ENCODE data around the gene LONP2.
"Not testable (repeated sequence)": the region's sequence is repeated elsewhere in the genome, so short reads cannot be mapped to it uniquely, and the experiment has no call there.

The LONP2 gene

GRCh38 chr16:48350736-48351135 is 106.6 kb downstream of the LONP2 start:
- TF ChIP-seq POLR2A (IDR thresholded peaks at IDR 0.05; ENCODE audit: low read depth, low read length) = no peak
- FAIRE-seq (no peak), DNase-seq (ENCODE audit: insufficient read length, low spot score) (no peak)

GRCh38 chr16:48352648-48353390 is 108.7 kb downstream of the LONP2 start:
- DNase-seq (ENCODE audit: insufficient read length, low spot score) = no peak
- TF ChIP-seq POLR2A (IDR thresholded peaks at IDR 0.05; ENCODE audit: low read depth, low read length) = no peak
- FAIRE-seq = no peak

GRCh38 chr16:48353565-48354163 is 109.6 kb downstream of the LONP2 start:
- no peak for TF ChIP-seq POLR2A (IDR thresholded peaks at IDR 0.05; ENCODE audit: low read depth, low read length)
- peak; percentile 92 for FAIRE-seq
- peak; percentile 70 for DNase-seq (ENCODE audit: insufficient read length, low spot score)

GRCh38 chr16:48354385-48354784 is 110.3 kb downstream of the LONP2 start:
- not testable (repeated sequence) for FAIRE-seq; DNase-seq (ENCODE audit: insufficient read length, low spot score)

- no peak for DNase-seq (ENCODE audit: insufficient read length, low spot score)
Observed at GRCh38 chr16:48354877-48355855, 111.1 kb downstream of the LONP2 start.

GRCh38 chr16:48356633-48357376 is 112.7 kb downstream of the LONP2 start:
- TF ChIP-seq POLR2A (IDR thresholded peaks at IDR 0.05; ENCODE audit: low read depth, low read length) = no peak
- no peak for DNase-seq (ENCODE audit: insufficient read length, low spot score)
- FAIRE-seq = peak; percentile 20

More at GRCh38 chr16:48354877-48355855, 111.1 kb downstream of the LONP2 start:
- no peak for FAIRE-seq
- TF ChIP-seq POLR2A (IDR thresholded peaks at IDR 0.05; ENCODE audit: low read depth, low read length) = no peak

- no peak for TF ChIP-seq POLR2A (IDR thresholded peaks at IDR 0.05; ENCODE audit: low read depth, low read length)
- DNase-seq (ENCODE audit: insufficient read length, low spot score) (no peak), FAIRE-seq (no peak)
Observed at GRCh38 chr16:48358419-48358818, 114.3 kb downstream of the LONP2 start.

GRCh38 chr16:48359983-48360382 is 115.9 kb downstream of the LONP2 start:
- DNase-seq (ENCODE audit: insufficient read length, low spot score) = no peak
- no peak for TF ChIP-seq POLR2A (IDR thresholded peaks at IDR 0.05; ENCODE audit: low read depth, low read length)
- no peak for FAIRE-seq

GRCh38 chr16:48361012-48361411 is 116.9 kb downstream of the LONP2 start:
- FAIRE-seq (no peak), DNase-seq (ENCODE audit: insufficient read length, low spot score) (no peak)
- TF ChIP-seq POLR2A (IDR thresholded peaks at IDR 0.05; ENCODE audit: low read depth, low read length) = no peak

GRCh38 chr16:48361540-48362144 is 117.5 kb downstream of the LONP2 start:
- DNase-seq (ENCODE audit: insufficient read length, low spot score) (no peak), FAIRE-seq (no peak)
- no peak for TF ChIP-seq POLR2A (IDR thresholded peaks at IDR 0.05; ENCODE audit: low read depth, low read length)

GRCh38 chr16:48365025-48365600 is 121.0 kb downstream of the LONP2 start:
- DNase-seq (ENCODE audit: insufficient read length, low spot score) = no peak
- no peak for TF ChIP-seq POLR2A (IDR thresholded peaks at IDR 0.05; ENCODE audit: low read depth, low read length)
- FAIRE-seq = no peak

GRCh38 chr16:48365601-48366164 is 121.6 kb downstream of the LONP2 start:
- peak; percentile 70 for DNase-seq (ENCODE audit: insufficient read length, low spot score)
- FAIRE-seq = peak; percentile 57
- TF ChIP-seq POLR2A (IDR thresholded peaks at IDR 0.05; ENCODE audit: low read depth, low read length) = peak; percentile 66

Data from H54 (cell line).